Frontal cortex (tissue), 4 donors: ENCODE results near the gene SHD. TPM values are rescaled to one million over a fixed set of nuclear protein-coding genes. Genes with fewer than 3 reads are reported as not detected.
A peak's percentile ranks its signal among the peaks of the same experiment; 100 is the strongest.
"Not testable (repeated sequence)": the region's sequence is repeated elsewhere in the genome, so short reads cannot be mapped to it uniquely, and the experiment has no call there.

Experiments used
- DNase-seq, 2 donors: peaks; one replicate each; pipeline ENCODE4 v3.0.0; 2012; ENCODE audit warnings: low spot score in 2 of 2
- FAIRE-seq: peaks from 2 replicates; lab custom pipeline; 2012; peaks lifted over from hg19 to GRCh38; lab: Jason Lieb, UNC
- total RNA-seq: library from RNA; depleted of rRNA; stranded (reverse); fragments of >200 nt; gene quantifications from one replicate; pipeline ENCODE4 v1.2.3, GENCODE V29; 2014
- donor health status: control.
- donor health status: control.
- donor health status: control.

The SHD gene
- total RNA-seq, result 2.0 TPM

DNA sequence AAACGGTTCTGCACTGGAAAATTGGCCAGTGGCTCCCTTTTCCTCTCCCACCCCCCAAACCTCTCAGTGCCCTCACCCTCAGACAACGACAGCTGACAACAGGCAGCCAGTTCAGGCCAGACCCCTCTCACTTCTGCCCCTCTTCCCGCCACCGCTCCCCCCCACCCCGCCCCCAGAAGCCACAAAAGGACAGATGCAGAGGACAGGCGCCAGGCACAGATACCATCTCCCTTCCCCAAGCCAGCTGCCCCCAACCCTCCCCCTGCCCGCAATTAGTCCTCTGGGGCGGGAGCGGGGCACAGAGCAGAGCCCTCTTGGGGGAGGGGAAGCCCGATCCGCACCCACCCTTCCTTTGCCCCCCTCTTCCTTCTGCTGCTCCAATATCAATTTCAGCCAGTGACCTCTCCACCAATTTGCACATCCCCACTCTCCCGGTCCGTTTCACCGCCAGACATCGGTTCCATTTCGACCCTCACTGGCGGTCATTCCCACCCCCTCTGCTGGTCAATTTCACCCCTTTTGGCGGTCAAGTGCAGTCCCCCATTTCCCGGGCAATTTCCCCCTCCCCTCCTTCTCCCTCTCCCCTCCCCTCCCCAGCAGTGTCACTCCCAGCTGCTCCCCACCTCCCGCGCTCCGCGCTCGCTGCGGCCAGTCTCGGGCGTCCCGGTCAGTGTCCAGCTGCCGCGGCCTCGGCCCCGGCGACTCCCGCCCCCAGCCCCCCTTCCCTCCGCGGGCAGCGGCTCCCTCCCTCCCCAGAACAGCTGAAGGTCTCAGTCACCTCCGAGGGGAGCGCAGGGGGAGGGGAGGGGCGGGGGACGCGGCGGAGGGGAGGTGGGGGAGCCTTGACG is at the start of gene SHD:
TSS of gene SHD (plus strand) at position 848 of the 848 bp plus-strand sequence. CDS start 798 bp downstream, outside the sequence.
- DNase-seq (peak; percentile 57 to 65), FAIRE-seq (no peak)

GRCh38 chr19:4230237-4230636 is 48.8 kb upstream of the SHD start:
- FAIRE-seq, DNase-seq: not testable (repeated sequence)

GRCh38 chr19:4231521-4231920 is 47.5 kb upstream of the SHD start:
- DNase-seq, FAIRE-seq: not testable (repeated sequence)

DNA sequence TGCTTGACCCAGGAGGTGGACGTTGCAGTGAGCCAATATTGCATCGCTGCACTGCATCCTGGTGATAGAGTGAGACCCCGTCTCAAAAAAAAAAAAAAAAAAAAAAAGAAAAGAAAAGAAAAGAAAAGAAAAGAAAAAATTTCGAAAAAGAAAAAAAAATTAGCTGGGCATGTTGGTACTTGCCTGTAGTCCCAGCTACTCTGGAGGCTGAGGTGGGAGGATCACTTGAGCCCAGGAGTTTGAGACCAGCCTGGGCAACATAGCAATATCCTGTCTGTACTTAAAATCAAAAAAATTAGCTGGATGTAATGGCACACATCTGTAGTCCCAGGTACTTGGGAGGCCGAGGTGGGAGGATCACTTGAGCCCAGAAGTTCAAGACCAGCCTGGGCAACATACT is 46.9 kb upstream of the SHD start:
- not testable (repeated sequence) for DNase-seq, FAIRE-seq

GRCh38 chr19:4232614-4233281 is 46.3 kb upstream of the SHD start:
- no peak for FAIRE-seq

GRCh38 chr19:4233282-4233853 is 45.7 kb upstream of the SHD start:
- no peak for DNase-seq
- no peak for FAIRE-seq

More at GRCh38 chr19:4232614-4233281, 46.3 kb upstream of the SHD start:
- DNase-seq, result no peak

DNA sequence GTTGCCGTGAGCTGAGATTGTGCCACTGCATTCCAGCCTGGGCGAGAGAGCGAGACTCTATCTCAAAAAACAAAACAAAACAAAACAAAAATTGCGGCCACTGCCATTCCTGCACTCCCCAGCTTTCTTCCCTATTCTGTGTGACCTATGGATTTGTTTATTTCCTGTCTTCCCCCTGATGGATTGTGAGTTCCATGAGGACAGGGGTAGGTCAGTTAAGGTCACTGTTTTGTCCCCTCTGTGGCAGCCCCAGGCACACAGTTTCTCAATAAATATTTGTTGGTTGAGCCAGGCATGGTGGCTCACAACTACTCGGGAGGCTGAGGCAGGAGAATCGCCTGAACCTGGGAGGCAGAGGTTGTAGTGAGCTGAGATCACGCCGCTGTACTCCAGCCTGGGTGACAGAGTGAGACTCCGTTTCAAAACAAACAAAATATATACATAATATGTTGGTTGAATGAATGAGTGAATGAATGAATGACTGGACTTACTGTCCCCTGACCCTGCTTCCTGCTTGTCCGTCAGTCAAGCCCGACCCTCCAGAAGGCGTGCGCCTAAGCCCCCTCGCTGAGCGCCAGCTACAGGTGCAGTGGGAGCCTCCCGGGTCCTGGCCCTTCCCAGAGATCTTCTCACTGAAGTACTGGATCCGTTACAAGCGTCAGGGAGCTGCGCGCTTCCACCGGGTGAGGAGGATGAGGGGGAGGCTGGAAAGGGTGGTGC is 44.8 kb upstream of the SHD start:
- FAIRE-seq (no peak), DNase-seq (no peak)

GRCh38 chr19:4234862-4235201 is 44.2 kb upstream of the SHD start:
- FAIRE-seq (no peak), DNase-seq (no peak)

DNA sequence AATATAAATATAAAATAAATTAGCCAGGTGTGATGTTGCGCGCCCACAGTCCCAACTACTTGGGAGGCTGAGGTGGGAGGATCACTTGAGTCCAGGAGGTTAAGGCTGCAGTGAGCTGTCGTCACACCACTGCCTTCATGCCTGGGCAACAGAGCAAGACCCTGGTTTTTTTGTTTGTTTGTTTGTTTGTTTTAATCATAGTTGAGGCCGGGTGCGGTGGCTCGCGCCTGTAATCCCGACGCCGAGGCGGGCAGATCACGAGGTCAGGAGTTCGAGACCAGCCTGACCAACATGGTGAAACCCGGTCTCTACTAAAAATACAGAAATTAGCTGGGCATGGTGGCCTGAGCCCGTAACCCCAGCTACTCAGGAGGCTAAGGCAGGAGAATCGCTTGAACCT is 41.6 kb upstream of the SHD start:
- not testable (repeated sequence) for DNase-seq, FAIRE-seq

DNA sequence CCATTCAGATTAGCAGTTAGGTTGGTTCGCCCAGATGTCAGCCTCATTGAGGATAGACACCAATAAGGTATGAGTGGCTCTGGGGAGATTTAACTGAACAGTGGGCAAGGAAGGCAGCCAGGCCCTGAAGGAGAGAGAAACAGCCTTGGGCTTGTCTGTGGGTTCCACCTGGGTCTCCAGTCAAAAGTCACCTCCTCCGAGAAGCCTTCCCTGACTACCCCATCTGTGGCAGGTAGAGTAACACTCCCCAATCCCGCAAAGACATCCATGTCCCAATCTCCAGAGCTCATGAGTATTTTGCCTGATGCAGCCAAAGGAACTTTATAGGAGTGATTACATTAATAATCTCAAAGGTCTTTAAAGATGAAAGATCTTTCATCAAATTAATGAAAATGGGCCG is 40.2 kb upstream of the SHD start:
- no peak for DNase-seq
- FAIRE-seq, result no peak

DNA sequence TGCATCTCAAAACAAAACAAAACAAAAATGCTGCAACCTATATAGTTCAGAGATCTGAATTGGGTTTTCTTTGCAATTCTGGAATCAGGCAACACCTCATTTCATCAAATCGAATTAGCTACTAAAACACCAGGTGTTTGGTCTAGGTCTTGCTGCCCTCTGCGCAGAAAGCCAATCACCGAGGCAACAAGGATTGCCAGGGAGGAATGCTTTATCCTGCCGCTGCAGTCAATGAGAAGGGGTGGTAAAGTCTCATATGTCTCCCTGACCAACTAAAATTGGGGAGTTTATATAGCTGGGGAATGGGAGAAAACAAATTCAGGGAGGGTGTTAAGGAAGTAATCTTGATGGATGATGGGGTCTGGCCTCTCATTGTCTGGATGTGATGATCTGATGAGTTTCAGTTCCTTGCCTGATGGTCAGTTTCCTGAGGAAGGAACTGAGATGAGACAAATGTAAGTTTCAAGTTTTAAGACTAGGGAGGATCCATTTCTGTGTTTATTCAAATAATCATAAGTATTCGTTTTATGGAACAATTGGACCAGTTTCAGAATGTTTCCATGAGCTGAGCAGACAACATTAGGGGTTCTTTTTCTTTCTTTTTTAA is 37.1 kb upstream of the SHD start:
- DNase-seq, result no peak
- FAIRE-seq, result no peak

DNA sequence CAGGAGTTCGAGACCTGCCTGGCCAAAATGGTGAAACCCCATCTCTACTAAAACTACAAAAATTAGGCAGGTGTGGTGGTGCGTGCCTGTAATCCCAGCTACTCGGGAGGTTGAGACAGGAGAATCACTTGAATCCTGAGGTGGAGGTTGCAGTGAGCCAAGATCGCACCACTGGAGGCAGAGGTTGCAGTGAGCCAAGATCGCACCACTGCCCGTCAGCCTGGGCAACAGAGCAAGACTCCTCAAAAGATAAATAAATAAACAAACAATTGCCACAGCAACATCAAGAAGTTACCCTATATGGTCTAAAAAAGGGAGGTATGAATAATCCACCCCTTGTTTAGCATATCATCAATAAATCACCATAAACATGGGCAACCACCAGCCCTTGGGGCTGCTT is 33.1 kb upstream of the SHD start:
- FAIRE-seq, DNase-seq: not testable (repeated sequence)

GRCh38 chr19:4246767-4247593 is 32.1 kb upstream of the SHD start, which contains the start of gene YJU2:
YJU2 (plus strand) TSS chr19:4247080; CDS start chr19:4247147, 67 bp downstream.
- DNase-seq (peak; percentile 91 to 98), FAIRE-seq (no peak)

DNA sequence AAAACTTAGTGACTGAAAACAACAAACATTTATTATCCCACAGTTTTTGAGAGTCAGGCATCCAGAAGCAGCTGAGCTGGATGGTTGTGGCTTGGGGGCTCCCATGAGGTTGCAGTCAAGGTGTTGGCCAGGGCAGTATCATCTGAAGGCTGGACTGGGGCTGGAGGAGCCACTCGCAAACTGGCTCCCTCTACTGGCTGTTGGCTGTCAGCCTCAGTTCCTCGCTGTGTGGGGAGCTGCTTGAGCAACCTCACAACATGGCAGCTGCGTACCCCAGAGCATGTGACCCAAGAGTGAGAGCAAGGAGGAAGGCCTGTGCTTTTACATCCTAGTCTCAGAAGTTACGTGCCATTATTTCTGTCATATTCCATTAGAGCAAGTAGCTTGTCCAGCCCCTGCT is 22.5 kb upstream of the SHD start:
- no peak for DNase-seq
- FAIRE-seq, result no peak

DNA sequence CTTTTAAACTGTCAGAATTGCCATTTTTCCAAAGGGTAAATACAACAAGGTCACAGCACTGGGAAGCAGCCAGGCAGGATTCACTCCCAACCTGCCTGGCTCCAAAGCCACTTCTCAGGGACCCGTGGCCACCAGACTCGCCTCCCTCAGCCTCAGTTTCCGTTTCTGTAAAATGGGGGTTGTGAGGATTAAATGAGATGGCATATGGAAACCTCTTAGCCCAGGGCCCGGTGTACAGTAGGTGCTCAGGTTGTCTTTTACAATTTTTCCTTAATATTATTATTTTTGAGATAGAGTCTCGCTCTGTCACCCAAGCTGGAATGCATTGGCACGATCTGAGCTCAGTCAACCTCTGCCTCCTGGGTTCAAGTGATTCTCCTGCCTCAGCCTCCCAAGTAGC is 22.0 kb upstream of the SHD start:
- FAIRE-seq (no peak), DNase-seq (no peak)

- DNase-seq (no peak), FAIRE-seq (no peak)
These were observed 20.9 kb upstream of the SHD start for GRCh38 chr19:4258181-4258580.

- FAIRE-seq (no peak), DNase-seq (no peak)
These were observed 18.4 kb upstream of the SHD start for GRCh38 chr19:4260613-4261191.

DNA sequence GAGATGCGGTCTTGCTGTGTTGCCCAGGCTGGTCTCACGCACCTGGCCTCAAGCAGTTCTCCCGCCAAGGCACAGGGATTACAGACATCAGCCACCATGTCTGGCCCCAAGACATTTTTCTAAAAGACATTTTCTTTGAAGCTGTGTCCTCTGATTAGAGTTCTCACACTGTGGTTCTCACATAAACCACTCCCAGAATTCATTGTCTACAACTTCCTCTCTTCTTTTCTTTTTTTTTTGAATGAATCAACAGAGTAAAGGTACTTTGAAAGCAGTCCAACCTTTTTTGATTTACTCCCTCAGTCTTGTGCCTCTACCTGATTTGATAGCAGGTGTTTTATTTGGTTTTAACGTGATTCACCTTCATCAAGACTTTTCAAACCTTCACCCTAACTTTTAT is 14.3 kb upstream of the SHD start:
- FAIRE-seq (no peak), DNase-seq (no peak)
